GM12801 (cell line): ENCODE measurements around the gene PRR7.

Experiments used
- TF ChIP-seq, protein P1 (sequence below): IDR thresholded peaks from one replicate; pipeline ENCODE4 v1.5.1; 2011; ENCODE audit warnings: control low read depth; ENCODE audit not compliant: insufficient read length; ENCODE audit errors: extremely low read depth

PRR7 gene

DNA sequence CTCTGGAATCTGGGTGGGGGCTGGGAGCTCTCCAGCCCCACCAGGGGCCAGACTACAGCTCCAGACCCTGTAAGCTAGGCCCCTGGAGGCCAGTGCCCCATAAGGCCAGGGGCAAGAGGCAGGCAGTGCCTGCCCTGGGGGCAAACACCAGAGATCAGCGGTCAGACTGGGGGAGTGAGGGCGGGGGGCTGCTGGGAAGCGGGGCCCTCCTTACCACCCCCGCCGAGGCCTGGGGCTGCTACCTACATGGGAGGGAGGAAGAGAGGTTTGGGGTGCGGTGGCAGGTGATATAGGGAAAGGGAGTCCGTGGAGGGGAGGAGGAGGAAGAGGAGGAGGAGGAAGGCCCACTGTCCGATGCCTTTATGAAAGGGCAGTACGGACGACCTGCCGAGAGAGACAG lies 12.7 kb downstream of the PRR7 start:
- TF ChIP-seq, protein P1, sequence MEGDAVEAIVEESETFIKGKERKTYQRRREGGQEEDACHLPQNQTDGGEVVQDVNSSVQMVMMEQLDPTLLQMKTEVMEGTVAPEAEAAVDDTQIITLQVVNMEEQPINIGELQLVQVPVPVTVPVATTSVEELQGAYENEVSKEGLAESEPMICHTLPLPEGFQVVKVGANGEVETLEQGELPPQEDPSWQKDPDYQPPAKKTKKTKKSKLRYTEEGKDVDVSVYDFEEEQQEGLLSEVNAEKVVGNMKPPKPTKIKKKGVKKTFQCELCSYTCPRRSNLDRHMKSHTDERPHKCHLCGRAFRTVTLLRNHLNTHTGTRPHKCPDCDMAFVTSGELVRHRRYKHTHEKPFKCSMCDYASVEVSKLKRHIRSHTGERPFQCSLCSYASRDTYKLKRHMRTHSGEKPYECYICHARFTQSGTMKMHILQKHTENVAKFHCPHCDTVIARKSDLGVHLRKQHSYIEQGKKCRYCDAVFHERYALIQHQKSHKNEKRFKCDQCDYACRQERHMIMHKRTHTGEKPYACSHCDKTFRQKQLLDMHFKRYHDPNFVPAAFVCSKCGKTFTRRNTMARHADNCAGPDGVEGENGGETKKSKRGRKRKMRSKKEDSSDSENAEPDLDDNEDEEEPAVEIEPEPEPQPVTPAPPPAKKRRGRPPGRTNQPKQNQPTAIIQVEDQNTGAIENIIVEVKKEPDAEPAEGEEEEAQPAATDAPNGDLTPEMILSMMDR, result no peak

DNA sequence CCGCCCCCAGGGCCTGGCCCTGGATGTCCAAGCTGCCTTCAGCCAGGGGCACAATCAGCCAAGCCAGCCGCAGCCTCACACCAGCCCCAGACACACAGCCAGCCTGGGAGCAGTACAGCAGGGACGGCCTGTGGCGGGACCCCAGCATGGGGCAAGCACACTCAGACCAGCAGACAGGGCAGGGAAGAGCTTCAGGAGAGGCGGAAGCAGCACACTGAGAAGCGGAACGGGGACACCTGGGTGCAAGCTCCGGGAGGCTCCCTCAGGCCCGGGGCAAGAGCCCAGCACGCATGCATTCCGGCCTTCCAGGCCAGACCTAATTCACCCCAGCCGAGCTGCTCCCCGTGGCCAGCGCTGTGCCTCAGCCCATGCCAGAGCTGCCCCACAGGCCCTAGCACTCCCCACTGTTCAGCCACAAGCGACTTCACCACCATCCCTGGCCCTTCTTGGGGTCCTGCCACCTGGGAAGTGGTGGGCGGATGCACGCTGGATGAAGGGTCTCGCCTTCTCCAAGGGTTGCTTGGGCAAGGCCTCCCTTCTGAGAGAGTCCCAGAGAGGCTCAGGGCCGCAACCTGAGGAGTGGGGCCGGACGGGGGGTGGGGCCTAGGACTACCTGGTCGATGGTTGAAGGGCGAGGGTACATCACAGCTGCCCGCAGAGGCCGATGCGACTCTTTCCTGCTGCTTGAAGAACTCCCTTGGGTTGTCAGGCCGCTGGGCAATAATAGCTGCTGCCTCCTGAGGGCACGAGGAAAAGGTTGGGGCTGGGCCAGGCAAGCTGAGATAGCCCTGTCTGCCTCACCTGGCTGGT lies 13.4 kb downstream of the PRR7 start:
- TF ChIP-seq, protein P1, result no peak

DNA sequence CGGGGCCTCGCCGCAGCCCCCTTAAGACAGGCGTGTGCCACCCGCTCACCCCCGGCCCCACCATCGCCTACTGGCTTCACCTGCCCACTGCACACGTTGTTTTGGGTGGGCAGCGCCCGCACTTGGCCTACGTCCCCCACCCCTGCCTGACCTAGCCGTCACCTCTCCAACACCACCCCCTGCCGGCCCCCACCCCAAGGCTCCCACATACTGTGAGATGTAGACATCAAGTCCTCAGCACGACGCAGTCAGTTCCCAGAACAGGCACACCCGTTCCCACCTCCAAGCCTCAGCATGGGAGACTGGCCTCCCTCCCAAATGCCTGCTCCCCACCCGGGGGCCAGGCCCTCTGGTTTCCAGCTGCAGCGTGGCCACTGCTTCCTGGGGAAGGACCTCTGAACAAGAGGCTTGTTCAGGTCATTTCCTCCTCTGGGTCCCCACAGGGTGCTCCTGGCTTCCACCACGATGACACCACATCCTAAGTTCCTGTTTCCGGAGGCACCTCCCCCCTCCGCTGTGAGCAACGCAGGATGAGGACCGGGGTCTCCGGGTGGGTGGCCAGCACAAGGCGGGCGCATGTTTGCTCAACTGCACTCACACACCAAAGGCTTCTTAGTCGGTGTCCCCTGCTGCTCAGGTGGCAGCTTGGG lies 15.5 kb downstream of the PRR7 start:
- TF ChIP-seq, protein P1, result no peak

DNA sequence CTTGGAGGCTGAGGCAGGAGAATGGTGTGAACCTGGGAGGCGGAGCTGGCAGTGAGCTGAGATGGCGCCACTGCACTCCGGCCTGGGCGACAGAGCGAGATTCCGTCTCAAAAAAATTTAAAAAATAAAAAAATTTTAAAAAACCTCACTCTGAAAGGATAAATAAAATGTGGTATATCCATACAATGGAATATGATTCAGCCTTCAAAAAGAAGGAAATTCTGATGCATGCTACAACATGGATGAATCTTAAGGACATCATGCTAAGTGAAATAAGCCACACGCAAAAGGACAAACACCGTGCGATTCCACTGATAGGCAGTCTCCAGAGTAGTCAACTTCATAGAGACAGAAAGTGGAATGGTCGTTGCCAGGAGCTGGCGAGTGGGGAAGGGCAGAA lies 18.4 kb downstream of the PRR7 start:
- TF ChIP-seq, protein P1, result no peak

DNA sequence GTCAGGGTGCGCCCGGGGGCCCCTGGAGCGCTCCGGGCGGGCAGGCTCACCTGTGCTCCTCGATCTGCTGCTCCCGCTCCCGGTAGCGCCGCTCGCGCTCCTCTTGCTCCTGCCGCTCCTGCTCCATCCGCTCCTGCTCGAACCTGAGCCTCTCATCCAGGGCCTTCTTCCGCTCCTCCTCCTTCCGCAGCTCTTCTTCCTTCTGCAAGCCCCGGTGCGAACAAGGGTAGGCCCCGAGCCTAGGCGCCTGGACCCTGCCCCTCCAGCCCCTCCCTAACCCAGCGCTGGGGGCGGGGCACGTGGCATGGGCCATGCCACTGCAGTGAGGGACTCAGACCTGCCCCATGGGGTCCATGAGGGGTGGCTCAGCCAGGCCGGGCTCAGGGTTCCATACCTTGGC lies 20.2 kb downstream of the PRR7 start:
- TF ChIP-seq, protein P1, result no peak

DNA sequence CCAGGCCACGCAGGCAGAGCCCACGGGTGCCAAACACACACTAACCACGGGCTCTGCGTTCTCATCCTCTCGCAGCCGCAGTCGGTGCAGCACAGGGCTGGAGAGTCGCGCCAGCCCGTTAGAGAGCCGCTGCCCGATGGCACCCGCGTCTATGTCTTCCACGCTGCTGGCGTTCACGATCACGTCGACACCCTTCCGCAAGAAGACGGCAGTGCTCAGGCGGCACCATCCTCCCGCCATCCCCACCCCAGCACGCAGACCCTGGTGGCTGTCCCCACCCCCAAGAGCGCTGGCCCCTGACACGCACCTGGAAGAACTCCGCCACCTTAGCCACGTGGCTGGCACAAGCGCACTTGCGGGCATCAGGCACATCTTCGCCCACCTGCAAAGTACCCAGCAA lies 20.8 kb downstream of the PRR7 start:
- TF ChIP-seq, protein P1, result no peak

DNA sequence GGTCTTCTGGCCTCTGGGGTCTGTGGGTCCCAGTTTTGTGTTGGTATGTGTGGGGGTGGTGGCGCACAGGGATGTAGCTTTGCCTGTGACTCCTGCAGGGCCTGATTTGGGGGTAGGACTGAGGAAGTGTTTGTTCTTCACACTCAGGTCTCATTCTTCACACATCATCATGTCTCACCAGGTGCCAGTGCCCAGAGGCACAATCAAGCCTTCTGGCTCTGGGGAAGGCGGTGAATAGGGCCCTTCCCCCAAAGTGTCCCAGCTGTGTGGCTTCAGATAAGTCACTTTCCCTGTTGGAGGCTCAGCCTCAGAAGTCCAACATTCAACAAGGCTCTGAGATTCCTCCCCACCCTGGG lies 21.7 kb downstream of the PRR7 start:
- TF ChIP-seq, protein P1, result no peak
